Measurements from ENCODE around the gene CDH5. TPM values are rescaled to one million over a fixed set of nuclear protein-coding genes. Genes with fewer than 3 reads are reported as not detected.

CDH5 gene
- total and polyA plus RNA-seq, 2 of the 13 experiments (the other 11 are each of a cell fraction or from before 2014, with no cell fraction given): 0.71 to 1.1 TPM

DNA sequence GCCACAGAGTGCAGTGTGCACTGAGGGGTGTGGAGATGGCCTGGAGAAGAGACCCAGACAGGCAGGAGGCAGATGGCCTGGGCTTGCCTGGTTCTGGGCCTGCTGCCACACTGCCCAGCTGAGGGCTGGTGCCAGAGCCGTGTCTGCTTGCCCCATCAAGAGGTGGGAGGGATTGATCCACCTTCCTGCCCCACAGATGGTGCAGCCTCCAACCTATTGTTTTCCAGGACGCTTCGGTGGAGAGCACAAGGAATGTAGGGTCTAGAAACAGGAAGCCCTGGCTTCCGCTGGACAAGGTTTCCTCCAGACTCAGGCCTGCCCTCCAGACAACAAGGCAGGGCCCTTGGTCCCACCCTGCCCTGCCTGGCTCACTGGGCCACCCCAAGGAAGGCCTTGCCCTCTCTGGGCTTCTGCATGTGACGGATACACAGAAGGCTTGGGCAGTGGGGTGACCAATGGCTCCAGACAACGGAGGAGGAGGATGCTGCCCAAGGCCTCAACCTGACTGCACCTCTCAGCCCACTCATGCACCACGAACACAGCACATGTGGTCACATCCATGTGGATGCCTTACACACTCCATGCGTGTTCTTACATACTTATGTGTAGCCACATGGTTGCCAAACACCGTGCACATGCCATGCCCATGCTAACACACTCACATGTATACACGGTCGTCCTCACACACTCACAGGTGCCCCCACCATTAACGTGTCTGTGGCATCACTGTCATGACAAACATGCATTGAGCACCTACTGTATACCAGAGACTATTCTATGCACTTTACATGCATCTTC, 6.5 kb upstream of the CDH5 start (continued):
- TF ChIP-seq, protein P1, sequence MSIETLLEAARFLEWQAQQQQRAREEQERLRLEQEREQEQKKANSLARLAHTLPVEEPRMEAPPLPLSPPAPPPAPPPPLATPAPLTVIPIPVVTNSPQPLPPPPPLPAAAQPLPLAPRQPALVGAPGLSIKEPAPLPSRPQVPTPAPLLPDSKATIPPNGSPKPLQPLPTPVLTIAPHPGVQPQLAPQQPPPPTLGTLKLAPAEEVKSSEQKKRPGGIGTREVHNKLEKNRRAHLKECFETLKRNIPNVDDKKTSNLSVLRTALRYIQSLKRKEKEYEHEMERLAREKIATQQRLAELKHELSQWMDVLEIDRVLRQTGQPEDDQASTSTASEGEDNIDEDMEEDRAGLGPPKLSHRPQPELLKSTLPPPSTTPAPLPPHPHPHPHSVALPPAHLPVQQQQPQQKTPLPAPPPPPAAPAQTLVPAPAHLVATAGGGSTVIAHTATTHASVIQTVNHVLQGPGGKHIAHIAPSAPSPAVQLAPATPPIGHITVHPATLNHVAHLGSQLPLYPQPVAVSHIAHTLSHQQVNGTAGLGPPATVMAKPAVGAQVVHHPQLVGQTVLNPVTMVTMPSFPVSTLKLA (IDR thresholded peaks at IDR 0.05): peak; percentile 88
- TF ChIP-seq, protein P2, sequence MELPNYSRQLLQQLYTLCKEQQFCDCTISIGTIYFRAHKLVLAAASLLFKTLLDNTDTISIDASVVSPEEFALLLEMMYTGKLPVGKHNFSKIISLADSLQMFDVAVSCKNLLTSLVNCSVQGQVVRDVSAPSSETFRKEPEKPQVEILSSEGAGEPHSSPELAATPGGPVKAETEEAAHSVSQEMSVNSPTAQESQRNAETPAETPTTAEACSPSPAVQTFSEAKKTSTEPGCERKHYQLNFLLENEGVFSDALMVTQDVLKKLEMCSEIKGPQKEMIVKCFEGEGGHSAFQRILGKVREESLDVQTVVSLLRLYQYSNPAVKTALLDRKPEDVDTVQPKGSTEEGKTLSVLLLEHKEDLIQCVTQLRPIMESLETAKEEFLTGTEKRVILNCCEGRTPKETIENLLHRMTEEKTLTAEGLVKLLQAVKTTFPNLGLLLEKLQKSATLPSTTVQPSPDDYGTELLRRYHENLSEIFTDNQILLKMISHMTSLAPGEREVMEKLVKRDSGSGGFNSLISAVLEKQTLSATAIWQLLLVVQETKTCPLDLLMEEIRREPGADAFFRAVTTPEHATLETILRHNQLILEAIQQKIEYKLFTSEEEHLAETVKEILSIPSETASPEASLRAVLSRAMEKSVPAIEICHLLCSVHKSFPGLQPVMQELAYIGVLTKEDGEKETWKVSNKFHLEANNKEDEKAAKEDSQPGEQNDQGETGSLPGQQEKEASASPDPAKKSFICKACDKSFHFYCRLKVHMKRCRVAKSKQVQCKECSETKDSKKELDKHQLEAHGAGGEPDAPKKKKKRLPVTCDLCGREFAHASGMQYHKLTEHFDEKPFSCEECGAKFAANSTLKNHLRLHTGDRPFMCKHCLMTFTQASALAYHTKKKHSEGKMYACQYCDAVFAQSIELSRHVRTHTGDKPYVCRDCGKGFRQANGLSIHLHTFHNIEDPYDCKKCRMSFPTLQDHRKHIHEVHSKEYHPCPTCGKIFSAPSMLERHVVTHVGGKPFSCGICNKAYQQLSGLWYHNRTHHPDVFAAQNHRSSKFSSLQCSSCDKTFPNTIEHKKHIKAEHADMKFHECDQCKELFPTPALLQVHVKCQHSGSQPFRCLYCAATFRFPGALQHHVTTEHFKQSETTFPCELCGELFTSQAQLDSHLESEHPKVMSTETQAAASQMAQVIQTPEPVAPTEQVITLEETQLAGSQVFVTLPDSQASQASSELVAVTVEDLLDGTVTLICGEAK (IDR thresholded peaks at IDR 0.05): no peak
- TF ChIP-seq, protein P2 (CRISPR knock-in tag; IDR thresholded peaks at IDR 0.05): no peak
- no peak for TF ChIP-seq GATAD1 (CRISPR knock-in tag; IDR thresholded peaks at IDR 0.05)
- no peak for TF ChIP-seq ZNF773 (CRISPR knock-in tag; IDR thresholded peaks at IDR 0.05; ENCODE audit: borderline replicate concordance)
- no peak for TF ChIP-seq ETV5 (CRISPR knock-in tag; IDR thresholded peaks at IDR 0.05; ENCODE audit: borderline replicate concordance)
- peak; percentile 77 for TF ChIP-seq ZNF768 (CRISPR knock-in tag; IDR thresholded peaks at IDR 0.05)
- TF ChIP-seq ZFP41 (CRISPR knock-in tag; IDR thresholded peaks at IDR 0.05; ENCODE audit: borderline replicate concordance): no peak
- TF ChIP-seq EED (CRISPR knock-in tag; IDR thresholded peaks at IDR 0.05): 0 out of 2 replicates have a peak, but pooled peaks have one; percentile 37
- no peak for TF ChIP-seq RXRB (CRISPR knock-in tag; IDR thresholded peaks at IDR 0.05; ENCODE audit: borderline replicate concordance)

Measured in HepG2 (cell line).